ENCODE measurements around the gene METTL26.

METTL26 gene

DNA sequence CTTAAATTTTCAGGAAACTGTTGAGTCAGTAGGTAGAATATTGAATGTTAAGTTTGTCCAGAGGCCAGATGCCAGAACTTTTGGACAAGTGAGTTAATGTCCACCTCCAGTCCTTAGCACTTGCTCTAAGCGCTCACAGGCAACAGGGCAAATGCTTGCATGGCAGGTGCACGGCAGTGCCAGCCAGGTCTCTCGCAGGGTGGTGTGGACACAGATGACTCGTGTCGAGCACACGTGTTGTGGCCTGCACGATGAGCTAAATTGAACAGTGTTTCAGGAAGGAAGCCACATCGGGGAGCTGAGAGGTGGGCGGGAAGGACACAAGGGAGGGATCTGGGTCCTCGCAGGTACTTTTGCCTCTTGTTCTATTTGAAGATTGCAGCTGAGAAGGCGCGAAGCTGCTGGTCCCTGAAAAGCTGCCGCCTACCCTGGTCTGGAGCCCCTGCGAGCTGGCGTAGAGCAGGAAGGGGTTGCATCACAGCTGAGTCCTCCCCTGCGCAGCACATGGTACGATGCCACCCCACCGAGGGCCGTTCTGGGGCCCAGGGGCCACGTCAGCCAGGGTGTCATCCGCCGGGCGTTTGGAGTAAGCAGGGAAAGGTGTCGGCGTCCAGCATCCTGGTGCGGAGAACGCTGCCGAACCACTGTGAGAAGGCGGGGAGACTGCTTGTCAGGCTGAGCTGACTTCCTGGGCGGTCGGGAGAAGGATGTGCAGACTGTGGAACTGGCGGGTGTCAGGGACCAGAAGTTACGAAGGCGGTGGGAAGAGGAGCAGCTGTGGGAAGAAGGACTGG is 40.0 kb downstream of the METTL26 start:
- TF ChIP-seq POLR2AphosphoS5 (IDR thresholded peaks at IDR 0.05; ENCODE audit: low read depth) = peak; percentile 22; the same call in 1 of the 2 replicates
- no peak for TF ChIP-seq GABPA (IDR thresholded peaks at IDR 0.05; ENCODE audit: low read depth)
- DNase-seq (ENCODE audit: low read depth in 1 of 2, low spot score in 1 of 2) = peak in 1 of 2 experiments; percentile 45
- Histone ChIP-seq H3K4me3 (replicated peaks; ENCODE audit: insufficient read depth, low read length) (no peak overlapping the region), H3K27me3 (ENCODE audit: insufficient read depth, poor library complexity, severe bottlenecking) (no peaks in the 10 kb centered on the region), H3K27ac (replicated peaks) (peak overlapping the region; percentile 25)

DNA sequence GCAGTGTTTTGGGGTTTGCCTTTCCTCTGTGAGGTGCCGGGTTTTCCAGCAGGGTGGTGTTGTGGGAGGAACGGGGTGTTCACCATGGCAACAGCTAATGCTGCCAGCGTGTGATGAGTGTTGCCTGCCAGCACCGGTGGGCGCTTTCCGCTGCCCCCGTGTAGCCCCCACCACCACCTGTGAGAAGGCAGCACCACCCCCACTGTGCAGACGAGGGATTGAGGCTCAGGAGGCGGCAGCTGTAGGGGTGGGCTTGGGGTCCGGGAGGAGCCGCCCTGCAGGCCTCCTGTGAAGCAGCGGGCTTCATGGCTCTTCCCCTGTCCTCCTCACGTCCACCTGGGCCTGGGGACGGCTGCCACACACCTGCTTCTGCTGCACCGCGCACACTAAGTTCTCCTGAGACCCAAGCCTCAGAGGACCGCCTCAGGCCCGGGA is 41.0 kb downstream of the METTL26 start:
- TF ChIP-seq POLR2AphosphoS5 (IDR thresholded peaks at IDR 0.05; ENCODE audit: low read depth) (no peak), GABPA (IDR thresholded peaks at IDR 0.05; ENCODE audit: low read depth) (no peak), SPI1 (IDR thresholded peaks at IDR 0.05; ENCODE audit: borderline replicate concordance, low read depth) (no peak)
- TF ChIP-seq, protein P1, sequence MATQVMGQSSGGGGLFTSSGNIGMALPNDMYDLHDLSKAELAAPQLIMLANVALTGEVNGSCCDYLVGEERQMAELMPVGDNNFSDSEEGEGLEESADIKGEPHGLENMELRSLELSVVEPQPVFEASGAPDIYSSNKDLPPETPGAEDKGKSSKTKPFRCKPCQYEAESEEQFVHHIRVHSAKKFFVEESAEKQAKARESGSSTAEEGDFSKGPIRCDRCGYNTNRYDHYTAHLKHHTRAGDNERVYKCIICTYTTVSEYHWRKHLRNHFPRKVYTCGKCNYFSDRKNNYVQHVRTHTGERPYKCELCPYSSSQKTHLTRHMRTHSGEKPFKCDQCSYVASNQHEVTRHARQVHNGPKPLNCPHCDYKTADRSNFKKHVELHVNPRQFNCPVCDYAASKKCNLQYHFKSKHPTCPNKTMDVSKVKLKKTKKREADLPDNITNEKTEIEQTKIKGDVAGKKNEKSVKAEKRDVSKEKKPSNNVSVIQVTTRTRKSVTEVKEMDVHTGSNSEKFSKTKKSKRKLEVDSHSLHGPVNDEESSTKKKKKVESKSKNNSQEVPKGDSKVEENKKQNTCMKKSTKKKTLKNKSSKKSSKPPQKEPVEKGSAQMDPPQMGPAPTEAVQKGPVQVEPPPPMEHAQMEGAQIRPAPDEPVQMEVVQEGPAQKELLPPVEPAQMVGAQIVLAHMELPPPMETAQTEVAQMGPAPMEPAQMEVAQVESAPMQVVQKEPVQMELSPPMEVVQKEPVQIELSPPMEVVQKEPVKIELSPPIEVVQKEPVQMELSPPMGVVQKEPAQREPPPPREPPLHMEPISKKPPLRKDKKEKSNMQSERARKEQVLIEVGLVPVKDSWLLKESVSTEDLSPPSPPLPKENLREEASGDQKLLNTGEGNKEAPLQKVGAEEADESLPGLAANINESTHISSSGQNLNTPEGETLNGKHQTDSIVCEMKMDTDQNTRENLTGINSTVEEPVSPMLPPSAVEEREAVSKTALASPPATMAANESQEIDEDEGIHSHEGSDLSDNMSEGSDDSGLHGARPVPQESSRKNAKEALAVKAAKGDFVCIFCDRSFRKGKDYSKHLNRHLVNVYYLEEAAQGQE (IDR thresholded peaks at IDR 0.05; ENCODE audit: insufficient replicate concordance, low read depth) = no peak
- TF ChIP-seq, protein P2, sequence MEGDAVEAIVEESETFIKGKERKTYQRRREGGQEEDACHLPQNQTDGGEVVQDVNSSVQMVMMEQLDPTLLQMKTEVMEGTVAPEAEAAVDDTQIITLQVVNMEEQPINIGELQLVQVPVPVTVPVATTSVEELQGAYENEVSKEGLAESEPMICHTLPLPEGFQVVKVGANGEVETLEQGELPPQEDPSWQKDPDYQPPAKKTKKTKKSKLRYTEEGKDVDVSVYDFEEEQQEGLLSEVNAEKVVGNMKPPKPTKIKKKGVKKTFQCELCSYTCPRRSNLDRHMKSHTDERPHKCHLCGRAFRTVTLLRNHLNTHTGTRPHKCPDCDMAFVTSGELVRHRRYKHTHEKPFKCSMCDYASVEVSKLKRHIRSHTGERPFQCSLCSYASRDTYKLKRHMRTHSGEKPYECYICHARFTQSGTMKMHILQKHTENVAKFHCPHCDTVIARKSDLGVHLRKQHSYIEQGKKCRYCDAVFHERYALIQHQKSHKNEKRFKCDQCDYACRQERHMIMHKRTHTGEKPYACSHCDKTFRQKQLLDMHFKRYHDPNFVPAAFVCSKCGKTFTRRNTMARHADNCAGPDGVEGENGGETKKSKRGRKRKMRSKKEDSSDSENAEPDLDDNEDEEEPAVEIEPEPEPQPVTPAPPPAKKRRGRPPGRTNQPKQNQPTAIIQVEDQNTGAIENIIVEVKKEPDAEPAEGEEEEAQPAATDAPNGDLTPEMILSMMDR (IDR thresholded peaks at IDR 0.05; ENCODE audit: insufficient read depth, low read length) = no peak
- DNase-seq (ENCODE audit: low read depth in 1 of 2, low spot score in 1 of 2) = no peak
- Histone ChIP-seq H3K27me3 (ENCODE audit: insufficient read depth, poor library complexity, severe bottlenecking) (no peaks in the 10 kb centered on the region), H3K27ac (replicated peaks) (no peak overlapping the region), H3K4me3 (replicated peaks; ENCODE audit: insufficient read depth, low read length) (no peak overlapping the region)

DNA sequence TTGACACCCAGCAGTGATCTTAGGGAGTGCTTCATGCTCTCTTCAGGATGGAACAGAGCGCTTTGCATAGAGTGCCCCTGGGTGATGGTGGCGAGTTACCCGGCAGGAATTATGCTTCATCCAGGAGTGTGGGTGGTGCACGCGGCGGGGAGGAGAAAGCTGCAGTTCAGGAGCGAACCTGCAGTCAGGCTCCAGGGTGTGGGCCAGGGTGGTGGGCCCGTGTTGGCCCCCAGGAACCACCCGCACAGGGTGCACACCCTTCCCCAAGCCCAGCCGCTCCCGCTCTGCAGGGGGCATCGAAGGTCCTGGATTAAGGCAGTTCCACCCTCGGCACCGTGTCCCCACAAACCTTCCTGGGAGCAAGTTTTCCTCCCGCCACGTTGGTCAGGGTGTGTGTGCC is 42.3 kb downstream of the METTL26 start:
- TF ChIP-seq GABPA (IDR thresholded peaks at IDR 0.05; ENCODE audit: low read depth) (no peak), SPI1 (IDR thresholded peaks at IDR 0.05; ENCODE audit: borderline replicate concordance, low read depth) (no peak)
- TF ChIP-seq, protein P1 (IDR thresholded peaks at IDR 0.05; ENCODE audit: insufficient replicate concordance, low read depth) = no peak
- Histone ChIP-seq H3K4me3 (replicated peaks; ENCODE audit: insufficient read depth, low read length) (no peak overlapping the region), H3K27ac (replicated peaks) (peak overlapping the region; percentile 91), H3K27me3 (ENCODE audit: insufficient read depth, poor library complexity, severe bottlenecking) (no peaks in the 10 kb centered on the region)
- no peak for DNase-seq (ENCODE audit: low read depth in 1 of 2, low spot score in 1 of 2)

DNA sequence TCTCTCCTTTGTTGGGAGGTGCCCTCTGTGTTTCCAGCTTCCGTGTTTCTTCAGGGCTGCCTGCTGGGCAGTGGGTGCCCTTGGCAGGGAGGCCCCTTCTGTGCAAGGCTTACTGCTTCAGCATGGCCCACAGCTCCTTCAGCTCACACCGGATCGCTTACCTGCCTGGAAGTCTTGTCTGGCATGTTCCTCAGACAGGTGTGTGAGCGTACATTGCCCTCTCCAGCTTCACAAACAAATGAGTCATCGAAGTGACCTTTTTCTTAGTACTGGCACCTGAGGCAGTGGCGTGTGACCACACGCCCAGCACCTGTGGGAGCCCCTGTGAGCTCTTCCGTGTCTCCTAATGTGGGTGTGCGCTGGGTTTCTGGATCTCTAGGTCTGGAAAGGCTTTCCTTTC is 42.7 kb downstream of the METTL26 start:
- Histone ChIP-seq H3K27ac (replicated peaks) (peak overlapping the region; percentile 91), H3K27me3 (ENCODE audit: insufficient read depth, poor library complexity, severe bottlenecking) (no peaks in the 10 kb centered on the region), H3K4me3 (replicated peaks; ENCODE audit: insufficient read depth, low read length) (no peak overlapping the region)
- TF ChIP-seq POLR2AphosphoS5 (IDR thresholded peaks at IDR 0.05; ENCODE audit: low read depth) = no peak
- TF ChIP-seq, protein P1 (IDR thresholded peaks at IDR 0.05; ENCODE audit: insufficient replicate concordance, low read depth) = no peak
- no peak for DNase-seq (ENCODE audit: low read depth in 1 of 2, low spot score in 1 of 2)
